Activated CD4-positive, alpha-beta memory T cell treated with anti-CD3 and anti-CD28 coated beads for 36 hours (primary cell): ENCODE results near the gene DGKE. TPM values are rescaled to one million over a fixed set of nuclear protein-coding genes. Genes with fewer than 3 reads are reported as not detected.

ENCODE experiments used
- CTCF ChIA-PET: fragments of 350-600 bp; sonication (Branson Sonifier 250); formaldehyde crosslinking; loops from one replicate; lab custom pipeline; 2021; ENCODE audit warnings: antibody characterized with exemption, inconsistent platforms; lab: Charles Lee
- POLR2A ChIA-PET: fragments of 350-600 bp; sonication (Branson Sonifier 250); formaldehyde crosslinking; loops from one replicate; lab custom pipeline; 2021; ENCODE audit warnings: antibody characterized with exemption; lab: Charles Lee
- DNase-seq: peaks from one replicate; pipeline ENCODE4 v3.0.0-alpha.2; 2020
- H3K27ac Mint-ChIP-seq: one replicate; pipeline ENCODE4 v1.8.0; 2021; ENCODE audit warnings: mixed read lengths
- H3K27me3 Mint-ChIP-seq: one replicate; pipeline ENCODE4 v1.8.0; 2021; ENCODE audit warnings: mixed read lengths
- H3K36me3 Mint-ChIP-seq: one replicate; pipeline ENCODE4 v1.8.0; 2021; ENCODE audit warnings: mixed read lengths
- H3K4me1 Mint-ChIP-seq: one replicate; pipeline ENCODE4 v1.8.0; 2021; ENCODE audit warnings: low read depth, mixed read lengths
- H3K4me3 Mint-ChIP-seq: one replicate; pipeline ENCODE4 v1.8.0; 2021; ENCODE audit warnings: mild to moderate bottlenecking, mixed read lengths
- H3K9me3 Mint-ChIP-seq: one replicate; pipeline ENCODE4 v1.8.0; 2021; ENCODE audit warnings: mixed read lengths
- intact Hi-C: fragments of 100-400 bp; cut with micrococcal nuclease; formaldehyde crosslinking; loops from one replicate; pipeline ENCODE4 v1.15.1; 2023
- total RNA-seq, 2 experiments: library from RNA; stranded (reverse); gene quantifications; one replicate each; pipeline ENCODE4 v1.2.3, GENCODE V29; 2021

Gene DGKE
- total RNA-seq, 2 experiments from 2014 or later, result 23.3 to 25.6 TPM

DNA sequence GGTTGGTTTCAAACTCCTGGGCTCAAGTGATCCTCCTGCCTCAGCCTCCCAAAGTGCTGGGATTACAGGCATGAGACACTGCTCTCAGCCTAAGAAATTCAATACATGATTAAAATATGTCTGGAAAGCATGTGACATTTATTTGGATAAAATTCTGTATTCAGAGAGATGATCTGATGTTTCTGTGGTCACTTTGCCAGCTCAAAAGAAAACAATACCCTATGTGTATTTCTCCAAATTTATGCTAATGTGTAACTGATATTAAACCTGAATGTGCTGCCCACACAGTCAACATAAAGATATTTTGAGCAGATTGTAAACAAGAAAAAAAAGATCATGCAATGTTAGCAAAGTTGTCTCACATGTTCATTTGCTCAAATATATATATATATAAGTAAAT, 16.9 kb upstream of the DGKE start:
- no peak overlapping the region for H3K27ac Mint-ChIP-seq
- H3K4me3 Mint-ChIP-seq, result no peak overlapping the region
- H3K9me3 Mint-ChIP-seq, result no peaks in the 10 kb centered on the region
- H3K36me3 Mint-ChIP-seq, result peaks cover 8% of the 10 kb centered on the region
- POLR2A ChIA-PET, result no interaction called here
- intact Hi-C loops, result no loop called here
- peaks cover 20% of the 10 kb centered on the region for H3K4me1 Mint-ChIP-seq
- no peaks in the 10 kb centered on the region for H3K27me3 Mint-ChIP-seq
- DNase-seq, result no peak
- CTCF ChIA-PET, result interaction anchor here (1.4 to 7.6 kb wide), 2 partner anchors 125 to 193 kb away, joined by 3 to 85 read pairs; no protein-coding TSS in a partner anchor

DNA sequence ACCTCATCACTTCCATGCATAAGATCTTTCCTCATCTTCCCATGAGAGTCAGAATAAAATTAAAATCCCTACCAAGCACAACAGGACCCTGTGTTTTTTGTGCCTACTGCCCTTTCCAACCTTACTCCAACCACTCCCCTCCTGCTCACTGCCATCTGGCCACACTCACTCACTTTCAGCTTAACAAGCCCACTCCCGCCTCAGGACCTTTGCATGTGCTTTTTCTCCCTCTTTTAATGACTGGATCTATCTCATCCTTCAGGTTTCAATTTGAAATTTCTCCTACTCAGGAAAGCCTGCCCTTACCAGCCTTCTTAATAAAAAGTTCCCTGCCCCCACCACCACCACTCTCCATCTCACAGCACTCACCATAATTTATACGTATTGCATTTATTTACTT, 14.9 kb upstream of the DGKE start:
- Mint-ChIP-seq H3K9me3 (no peaks in the 10 kb centered on the region), H3K27me3 (no peaks in the 10 kb centered on the region), H3K4me1 (peaks cover 27% of the 10 kb centered on the region), H3K27ac (no peak overlapping the region), H3K4me3 (no peak overlapping the region), H3K36me3 (peaks cover 8% of the 10 kb centered on the region)
- intact Hi-C loops, result loop anchor here (1.0 kb wide), 3 partner anchors 14 to 142 kb away; partner anchors contain the start of genes C17orf67 and COIL
- POLR2A ChIA-PET, result no interaction called here
- CTCF ChIA-PET, result interaction anchor here (0.8 to 7.6 kb wide), 21 partner anchors 10 to 191 kb away, joined by 3 to 85 read pairs (median 6); partner anchors contain the start of genes C17orf67, DGKE, SCPEP1 and TRIM25
- no peak for DNase-seq

DNA sequence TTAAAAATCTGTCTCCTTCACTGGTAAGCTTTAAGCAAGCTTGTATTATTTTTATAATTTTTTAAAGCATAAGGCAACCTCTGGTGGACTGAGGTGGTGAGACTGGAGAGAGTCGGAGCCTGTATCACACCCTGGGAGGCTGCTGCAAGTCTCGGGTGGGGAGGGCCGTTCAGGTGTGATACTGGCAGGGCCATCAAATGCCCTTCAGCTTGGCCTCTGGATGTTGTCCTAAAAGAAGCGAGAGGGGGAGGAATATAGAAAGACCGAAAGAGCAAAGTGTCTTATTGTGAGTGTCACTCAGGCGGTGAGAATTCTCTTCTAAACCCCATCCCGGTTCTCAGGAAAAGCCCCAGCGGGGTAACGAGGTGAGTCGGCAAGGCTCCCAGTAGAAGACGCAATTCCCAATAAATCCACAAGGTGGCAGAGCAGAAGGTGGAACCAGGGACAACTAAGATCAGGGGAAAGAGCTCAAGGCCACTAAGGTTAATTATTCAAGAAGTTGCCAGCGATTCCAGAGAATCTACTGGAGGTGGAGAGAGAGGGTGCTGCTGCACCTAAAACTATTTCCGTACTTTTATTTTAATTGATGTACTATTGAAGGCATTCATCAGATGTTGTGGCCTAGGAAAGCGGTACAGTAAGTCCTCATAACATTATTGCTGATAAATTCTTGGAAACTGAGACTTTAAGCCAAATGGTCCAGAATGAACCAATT, 14.4 kb upstream of the DGKE start:
- POLR2A ChIA-PET, result interaction anchor here (0.9 kb wide), 1 partner anchor 13 kb away, joined by 3 read pairs; no protein-coding TSS in a partner anchor
- Mint-ChIP-seq H3K27ac (no peak overlapping the region), H3K9me3 (no peaks in the 10 kb centered on the region), H3K4me1 (peaks cover 27% of the 10 kb centered on the region), H3K27me3 (no peaks in the 10 kb centered on the region), H3K4me3 (no peak overlapping the region), H3K36me3 (peaks cover 7% of the 10 kb centered on the region)
- CTCF ChIA-PET, result interaction anchor here (0.7 to 7.6 kb wide), 32 partner anchors 9 to 190 kb away, joined by 3 to 85 read pairs (median 4); partner anchors contain the start of genes C17orf67, DGKE, SCPEP1 and TRIM25
- peak; percentile 83 for DNase-seq
- intact Hi-C loops, result loop anchor here (1.0 kb wide), 3 partner anchors 14 to 142 kb away; partner anchors contain the start of genes C17orf67 and COIL

DNA sequence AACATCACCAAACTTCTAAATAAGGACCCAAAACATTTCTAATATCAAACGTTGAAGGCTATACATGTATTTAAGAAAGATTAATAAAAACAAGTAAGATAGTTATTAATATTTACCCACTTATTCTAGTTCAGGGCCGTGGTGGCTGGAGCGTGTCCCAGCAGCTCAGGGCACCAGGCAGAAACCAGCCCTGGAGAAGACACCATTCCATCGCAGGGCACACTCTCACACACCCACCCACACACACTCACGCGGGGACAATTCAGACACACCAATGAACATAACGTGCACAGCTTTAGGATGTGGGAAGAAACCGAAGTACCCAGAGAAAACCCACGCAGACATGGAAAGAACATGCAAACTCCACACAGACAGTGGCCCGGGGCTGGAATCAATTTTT, 13.7 kb upstream of the DGKE start:
- CTCF ChIA-PET, result interaction anchor here (0.7 to 7.6 kb wide), 31 partner anchors 9 to 190 kb away, joined by 3 to 85 read pairs (median 4); partner anchors contain the start of genes C17orf67, DGKE, SCPEP1 and TRIM25
- POLR2A ChIA-PET, result interaction anchor here (0.9 kb wide), 1 partner anchor 12 kb away, joined by 3 read pairs; no protein-coding TSS in a partner anchor
- no peak overlapping the region for H3K27ac Mint-ChIP-seq

DNA sequence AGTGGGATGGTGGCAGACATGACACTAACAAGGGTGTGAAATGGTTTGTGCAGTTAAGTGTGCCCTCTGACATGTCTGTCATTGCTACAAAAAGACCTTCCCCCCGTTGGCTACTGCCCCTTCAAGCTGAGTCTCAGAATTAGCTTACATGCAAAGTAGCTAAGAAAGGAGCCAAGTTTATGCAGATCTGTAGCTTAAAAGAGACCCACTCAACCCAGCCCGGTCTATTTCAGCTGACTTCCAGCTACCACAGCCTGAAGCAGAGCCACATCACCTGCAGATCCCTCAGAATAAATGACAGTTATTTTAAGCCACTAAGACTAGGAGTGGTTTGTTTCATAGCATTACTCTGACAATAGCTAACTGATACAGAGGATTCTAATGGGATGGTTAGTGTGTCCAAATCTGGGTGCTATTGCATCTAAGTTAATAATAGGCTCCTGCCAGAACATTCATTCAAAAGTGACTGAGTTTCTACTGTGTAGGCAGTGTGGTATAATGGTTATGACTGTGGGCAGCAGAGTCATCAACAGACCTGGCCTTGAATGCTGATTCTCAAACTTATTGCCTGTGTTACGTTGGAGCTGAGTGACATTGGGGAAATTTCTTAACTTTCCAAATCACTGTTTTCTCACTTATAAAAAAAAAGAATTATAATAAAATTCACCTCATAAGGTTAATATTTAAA, 12.0 kb upstream of the DGKE start:
- no peak for DNase-seq
- no peak overlapping the region for H3K4me3 Mint-ChIP-seq
- POLR2A ChIA-PET, result interaction anchor here (0.9 to 1.6 kb wide), 3 partner anchors 11 to 92 kb away, joined by 3 to 5 read pairs (median 3); partner anchors contain the start of genes DGKE and TRIM25
- no peaks in the 10 kb centered on the region for H3K9me3 Mint-ChIP-seq
- peak overlapping the region; percentile 14 for H3K27ac Mint-ChIP-seq
- intact Hi-C loops, result no loop called here
- CTCF ChIA-PET, result interaction anchor here (0.7 to 7.6 kb wide), 3 partner anchors 11 to 120 kb away, joined by 3 to 85 read pairs (median 3); no protein-coding TSS in a partner anchor
- H3K36me3 Mint-ChIP-seq, result no peaks in the 10 kb centered on the region
- peaks cover 27% of the 10 kb centered on the region for H3K4me1 Mint-ChIP-seq
- H3K27me3 Mint-ChIP-seq, result no peaks in the 10 kb centered on the region

More for the DNA sequence above, 13.7 kb upstream of the DGKE start:
- Mint-ChIP-seq H3K9me3 (no peaks in the 10 kb centered on the region), H3K4me3 (no peak overlapping the region), H3K36me3 (peaks cover 5% of the 10 kb centered on the region), H3K27me3 (no peaks in the 10 kb centered on the region), H3K4me1 (peaks cover 27% of the 10 kb centered on the region)
- DNase-seq, result no peak
- intact Hi-C loops, result no loop called here

DNA sequence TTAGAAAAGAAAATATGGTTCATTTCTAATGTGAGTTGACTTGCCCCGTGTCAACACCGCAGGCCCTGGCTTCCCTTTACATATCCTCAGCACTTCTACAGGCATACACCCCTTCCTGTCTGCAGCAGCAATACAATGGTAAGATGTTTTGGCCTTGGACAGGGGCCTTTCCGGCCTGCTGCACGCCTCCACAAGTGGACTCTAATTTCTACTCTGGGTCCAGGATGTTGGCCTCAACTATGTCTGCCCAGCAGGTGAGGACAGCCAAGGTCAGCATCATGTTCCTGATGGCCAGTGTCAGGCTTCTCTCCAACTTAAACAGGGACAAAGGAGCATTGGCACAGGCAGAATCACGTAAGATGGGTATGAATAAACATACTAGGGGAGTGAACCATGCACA, 11.2 kb upstream of the DGKE start:
- CTCF ChIA-PET, result interaction anchor here (0.6 to 7.6 kb wide), 2 partner anchors 104 to 119 kb away, joined by 3 to 85 read pairs; no protein-coding TSS in a partner anchor
- Mint-ChIP-seq H3K27me3 (no peaks in the 10 kb centered on the region), H3K36me3 (peaks cover 2% of the 10 kb centered on the region), H3K4me1 (peaks cover 27% of the 10 kb centered on the region), H3K27ac (no peak overlapping the region), H3K4me3 (no peak overlapping the region), H3K9me3 (no peaks in the 10 kb centered on the region)
- intact Hi-C loops, result no loop called here
- no peak for DNase-seq
- POLR2A ChIA-PET, result interaction anchor here (1.2 kb wide), 1 partner anchor 10 kb away, joined by 3 read pairs; no protein-coding TSS in a partner anchor

DNA sequence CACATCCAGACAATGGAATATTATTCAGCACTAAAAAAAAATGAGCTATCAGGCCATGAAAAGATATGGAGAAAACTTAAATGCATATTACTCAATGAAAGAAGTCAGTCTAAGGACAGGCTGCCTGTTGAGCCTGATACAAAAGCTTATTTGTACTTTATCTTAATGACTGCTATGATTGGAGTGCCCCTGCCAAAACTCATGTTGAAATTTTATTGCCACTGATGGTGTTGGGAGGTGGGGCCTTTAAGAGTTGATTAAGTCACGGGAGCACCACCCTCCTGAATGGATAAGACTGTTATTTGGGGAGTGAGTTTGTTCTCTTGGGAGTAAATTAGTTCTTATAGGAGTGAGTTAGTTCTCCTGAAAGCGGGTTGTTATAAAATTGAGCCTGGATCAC, 10.1 kb upstream of the DGKE start:
- intact Hi-C loops, result no loop called here
- no peaks in the 10 kb centered on the region for H3K9me3 Mint-ChIP-seq
- POLR2A ChIA-PET, result no interaction called here
- CTCF ChIA-PET, result interaction anchor here (1.2 kb wide), 1 partner anchor 38 kb away, joined by 3 read pairs; no protein-coding TSS in a partner anchor
- peaks cover 25% of the 10 kb centered on the region for H3K4me1 Mint-ChIP-seq
- H3K36me3 Mint-ChIP-seq, result peaks cover 2% of the 10 kb centered on the region
- no peak for DNase-seq
- no peak overlapping the region for H3K27ac Mint-ChIP-seq
- H3K4me3 Mint-ChIP-seq, result no peak overlapping the region
- no peaks in the 10 kb centered on the region for H3K27me3 Mint-ChIP-seq

DNA sequence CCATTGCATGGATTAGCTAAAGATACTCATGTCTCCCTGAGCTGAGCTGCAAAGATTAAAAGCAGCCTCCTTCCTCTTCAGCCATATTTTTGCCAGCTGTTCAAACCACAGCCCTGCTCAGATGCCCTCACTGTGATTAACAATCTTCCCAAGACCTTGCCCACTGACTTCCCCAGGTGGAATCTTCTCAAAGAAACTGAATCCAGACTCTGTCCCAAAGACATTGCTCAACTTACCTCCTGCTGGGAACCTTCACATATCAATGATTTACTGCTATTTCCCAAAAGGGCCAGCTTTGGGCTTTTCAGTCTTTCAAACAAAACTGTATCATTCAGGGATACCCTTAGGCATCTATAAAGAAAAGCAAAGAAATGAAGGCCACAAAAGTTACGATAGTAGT, 9.4 kb upstream of the DGKE start:
- Mint-ChIP-seq H3K4me1 (peaks cover 18% of the 10 kb centered on the region), H3K36me3 (peaks cover 2% of the 10 kb centered on the region), H3K4me3 (no peak overlapping the region), H3K27ac (no peak overlapping the region), H3K9me3 (no peaks in the 10 kb centered on the region), H3K27me3 (no peaks in the 10 kb centered on the region)
- ChIA-PET POLR2A (no interaction called here), CTCF (interaction anchor here (1.2 kb wide), 1 partner anchor 38 kb away, joined by 3 read pairs; no protein-coding TSS in a partner anchor)
- no peak for DNase-seq
- intact Hi-C loops, result no loop called here

DNA sequence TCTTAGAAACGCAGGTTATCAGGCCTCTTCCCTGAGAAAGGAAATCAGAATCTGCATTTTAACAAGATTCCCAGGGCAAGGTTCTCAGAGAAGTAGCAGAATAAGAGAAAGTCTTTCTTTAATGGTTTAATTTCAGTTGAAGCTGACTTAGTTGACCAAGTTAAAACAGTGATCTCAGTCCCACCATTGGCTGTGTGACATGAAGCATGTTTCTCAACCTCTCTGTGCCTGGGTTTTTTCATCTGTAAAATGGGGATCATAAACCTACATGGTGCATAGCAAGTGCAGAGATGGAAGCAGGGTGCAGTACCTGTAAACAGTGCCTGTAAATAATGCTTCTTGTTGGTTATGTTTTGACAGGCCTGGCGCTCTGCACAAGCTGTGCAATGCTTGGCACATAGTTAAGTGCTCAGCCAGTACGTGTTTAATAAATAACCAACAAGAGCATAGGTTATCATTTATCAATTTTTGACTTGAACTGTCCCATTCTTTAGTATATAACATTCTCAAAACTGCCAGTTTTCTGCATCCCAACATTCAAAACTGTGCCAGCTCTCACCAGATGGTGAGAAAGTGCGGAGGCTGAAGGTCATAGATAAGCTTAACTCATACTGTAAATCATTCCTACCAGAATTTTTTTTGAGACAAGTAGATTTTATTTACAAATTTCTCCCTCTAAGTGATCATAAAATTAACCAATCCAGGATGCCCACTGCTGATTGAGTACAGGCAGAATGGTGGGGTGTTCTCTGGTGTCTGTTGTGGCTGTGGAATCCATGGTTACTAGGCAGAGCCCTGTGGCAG, 7.1 kb upstream of the DGKE start:
- intact Hi-C loops, result no loop called here

DNA sequence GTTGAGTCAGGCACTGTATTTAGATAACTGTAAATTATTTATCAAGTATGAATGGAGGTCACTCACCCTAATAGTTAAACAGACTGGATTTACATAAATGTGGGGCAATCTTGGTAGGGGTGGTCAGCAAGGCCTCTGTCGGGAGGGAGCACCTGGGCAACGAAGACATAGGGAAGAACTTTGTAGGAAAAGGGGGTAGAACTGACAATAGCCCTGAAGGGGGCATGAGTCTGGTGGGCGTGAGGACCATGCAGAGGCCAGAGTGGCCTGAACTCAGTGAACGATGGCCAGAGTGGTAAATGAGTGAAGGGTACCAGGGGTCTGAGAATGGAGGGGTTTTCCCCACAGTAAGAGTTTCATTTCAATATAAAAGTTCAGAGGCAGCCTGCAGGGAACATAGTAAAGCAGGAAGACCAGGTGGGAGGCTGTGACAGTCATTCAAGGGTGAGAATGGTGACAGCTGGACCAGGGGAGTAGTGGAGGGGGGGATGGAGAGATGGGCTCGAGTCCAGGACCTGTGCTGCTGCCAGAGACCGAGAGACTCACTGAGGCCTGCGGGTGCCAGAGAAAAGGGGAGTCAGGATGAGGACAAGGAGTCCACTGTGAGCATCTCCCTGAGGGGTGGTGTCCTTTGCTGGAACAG, 3.1 kb upstream of the DGKE start:
- Mint-ChIP-seq H3K27ac (peak overlapping the region; percentile 26), H3K4me1 (peaks cover 31% of the 10 kb centered on the region), H3K9me3 (no peaks in the 10 kb centered on the region), H3K27me3 (no peaks in the 10 kb centered on the region), H3K36me3 (peaks cover 23% of the 10 kb centered on the region), H3K4me3 (peak overlapping the region; percentile 21)
- ChIA-PET POLR2A (no interaction called here), CTCF (no interaction called here)
- DNase-seq, result no peak
- intact Hi-C loops, result loop anchor here (5.0 kb wide), 1 partner anchor 131 kb away; the partner anchor contains the start of gene COIL

More for the DNA sequence above, 7.1 kb upstream of the DGKE start:
- CTCF ChIA-PET, result no interaction called here
- POLR2A ChIA-PET, result interaction anchor here (0.6 kb wide), 1 partner anchor 97 kb away, joined by 5 read pairs; no protein-coding TSS in a partner anchor
- no peak for DNase-seq
- no peaks in the 10 kb centered on the region for H3K9me3 Mint-ChIP-seq
- no peaks in the 10 kb centered on the region for H3K27me3 Mint-ChIP-seq
- H3K4me1 Mint-ChIP-seq, result peaks cover 22% of the 10 kb centered on the region
- no peak overlapping the region for H3K4me3 Mint-ChIP-seq
- no peak overlapping the region for H3K27ac Mint-ChIP-seq
- peaks cover 11% of the 10 kb centered on the region for H3K36me3 Mint-ChIP-seq
